ENCODE results near the gene B4GALT3.
A peak's percentile ranks its signal among the peaks of the same experiment; 100 is the strongest.
"Not testable (repeated sequence)": the region's sequence is repeated elsewhere in the genome, so short reads cannot be mapped to it uniquely, and the experiment has no call there.

The B4GALT3 gene

DNA sequence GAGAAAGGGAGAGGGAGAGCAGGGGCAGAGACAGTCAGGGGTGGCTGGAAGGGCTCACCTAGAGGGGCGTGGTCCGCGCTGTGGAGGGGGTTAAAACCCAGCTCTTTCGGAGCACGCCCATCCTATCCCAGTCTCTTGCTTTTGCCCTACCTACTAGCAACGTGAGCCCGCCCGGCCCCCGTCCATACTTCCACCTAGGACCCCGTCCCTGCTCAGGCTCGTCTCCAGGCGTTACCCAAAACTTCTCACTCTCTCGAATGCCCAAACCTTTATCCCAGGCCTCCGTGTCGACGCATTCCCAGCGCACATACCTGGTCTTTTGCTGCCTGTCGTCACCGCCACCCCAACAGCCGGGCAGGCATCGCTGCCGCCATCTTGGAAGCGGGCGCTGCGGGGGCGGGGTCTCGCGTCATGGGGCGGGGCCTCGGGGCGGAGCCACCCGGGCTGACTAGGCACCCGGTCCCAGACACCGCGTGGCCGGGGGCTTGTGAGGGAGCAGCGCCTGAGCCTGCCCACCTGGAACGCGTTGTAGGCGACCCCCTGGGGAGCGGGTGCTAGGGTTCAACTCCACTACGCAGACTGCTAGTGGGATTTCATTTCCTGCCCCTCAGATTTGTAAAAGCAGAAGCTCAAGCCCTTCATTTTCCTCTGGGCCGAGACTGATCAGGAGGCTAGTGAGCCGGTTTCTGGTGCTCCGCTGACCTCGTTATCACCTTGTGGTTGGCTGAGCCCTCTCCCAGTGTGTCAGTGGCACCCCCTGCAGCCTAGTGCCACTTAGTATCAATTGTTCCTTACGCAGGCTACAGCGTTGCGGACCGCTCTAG, at the start of gene B4GALT3:
Gene B4GALT3 (minus strand): TSS at position 396 of the 824 bp plus-strand sequence. CDS start 1,447 bp downstream, outside the sequence.
- DNase-seq: peak; percentile 83

DNA sequence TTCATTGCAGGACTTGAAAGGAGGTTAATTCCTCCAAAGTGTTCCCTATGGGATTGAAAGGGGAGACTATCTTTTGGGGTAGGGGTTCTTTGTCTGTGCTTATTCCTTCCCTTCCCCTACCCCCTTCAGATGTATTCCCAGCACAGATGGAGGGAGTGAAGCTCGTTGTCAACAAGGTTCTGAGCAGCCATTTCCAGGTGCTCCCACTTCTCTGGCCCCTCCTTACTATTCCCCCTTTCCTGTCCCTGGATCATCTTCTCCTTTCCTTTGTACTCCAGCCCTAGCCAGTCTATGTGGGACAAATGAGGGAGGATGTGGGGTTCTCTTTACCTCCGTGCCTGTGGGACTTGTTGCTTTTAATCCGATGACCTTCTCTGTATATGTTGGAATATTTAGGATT, 49.5 kb upstream of the B4GALT3 start:
- DNase-seq: no peak

DNA sequence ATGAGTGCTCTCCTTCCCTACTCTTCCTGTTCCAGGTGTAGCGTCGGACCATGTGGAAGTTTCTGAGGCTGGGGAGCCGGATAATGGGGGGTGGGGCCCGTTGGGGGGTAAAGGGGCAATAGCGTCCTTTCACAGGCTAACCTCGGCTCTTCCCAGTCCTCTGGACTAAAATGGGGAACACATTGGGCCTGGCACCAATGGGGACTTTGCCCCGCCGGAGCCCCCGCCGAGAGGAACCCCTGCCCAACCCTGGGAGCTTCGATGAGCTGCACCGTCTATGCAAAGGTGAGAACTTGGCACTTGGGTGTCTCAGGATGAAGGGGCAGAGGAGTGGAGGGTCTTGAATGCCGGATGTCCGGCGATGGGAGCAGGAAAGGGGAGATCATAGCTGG, 49.0 kb upstream of the B4GALT3 start:
- no peak for DNase-seq

DNA sequence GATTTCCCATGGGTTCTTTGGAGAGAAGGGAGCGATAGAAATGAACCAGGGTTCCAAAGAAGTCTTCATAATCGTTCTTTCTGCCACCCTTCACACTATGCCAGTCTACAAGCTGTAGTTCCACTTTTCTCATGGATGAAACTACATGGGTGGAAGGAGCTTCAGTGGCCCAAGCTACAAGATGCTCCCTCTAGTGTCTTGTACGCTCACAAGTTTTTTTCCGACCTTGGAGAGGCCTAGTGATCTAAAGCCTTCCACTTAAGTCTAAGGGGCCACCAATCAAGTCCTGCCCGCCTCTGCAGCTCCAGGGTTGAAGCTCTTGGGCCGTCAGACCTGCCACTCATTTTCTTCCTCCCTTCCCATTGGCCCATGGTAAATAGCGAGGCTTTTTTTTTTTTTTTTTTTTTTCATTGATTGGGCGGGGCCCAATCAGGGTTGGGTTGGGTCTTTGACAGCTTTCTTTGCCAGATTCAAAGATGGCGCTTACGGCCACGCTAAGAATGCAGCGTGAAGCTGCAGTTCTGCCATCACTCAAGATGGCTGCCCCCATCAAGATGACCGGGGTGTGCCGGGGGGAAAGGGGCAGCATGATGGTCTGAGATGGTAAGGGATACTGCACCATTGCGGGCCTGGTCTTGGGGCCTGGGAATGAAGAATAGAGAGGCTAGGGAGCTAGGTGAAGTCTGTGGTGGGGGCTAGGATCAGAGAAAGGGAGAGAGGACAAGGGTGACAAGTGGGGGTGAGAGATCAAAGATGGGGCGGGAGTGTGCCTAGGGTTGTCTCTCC, 48.4 kb upstream of the B4GALT3 start, which contains the start of gene TOMM40L:
Gene TOMM40L (plus strand): TSS at position 527 of the 786 bp plus-strand sequence. CDS start 430 bp downstream, outside the sequence.
- DNase-seq: peak; percentile 100

DNA sequence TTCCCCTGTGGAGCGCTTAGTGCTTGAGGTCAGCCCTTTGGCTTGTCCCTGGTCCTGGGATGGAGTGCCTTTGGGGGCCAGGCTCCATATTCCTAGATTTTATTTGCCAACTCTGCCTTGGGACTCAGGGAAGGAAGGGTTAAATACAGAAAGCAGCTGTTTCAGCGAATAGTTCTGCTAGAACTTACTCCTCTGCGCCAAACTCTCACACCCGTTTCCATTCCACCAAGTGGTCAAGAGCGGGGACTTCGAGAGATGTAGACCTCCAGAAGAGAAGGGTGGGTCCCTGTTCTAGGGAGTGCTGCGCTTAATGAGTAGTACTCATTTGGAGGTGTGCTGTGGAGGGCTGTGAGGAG, 47.8 kb upstream of the B4GALT3 start:
- DNase-seq: no peak

DNA sequence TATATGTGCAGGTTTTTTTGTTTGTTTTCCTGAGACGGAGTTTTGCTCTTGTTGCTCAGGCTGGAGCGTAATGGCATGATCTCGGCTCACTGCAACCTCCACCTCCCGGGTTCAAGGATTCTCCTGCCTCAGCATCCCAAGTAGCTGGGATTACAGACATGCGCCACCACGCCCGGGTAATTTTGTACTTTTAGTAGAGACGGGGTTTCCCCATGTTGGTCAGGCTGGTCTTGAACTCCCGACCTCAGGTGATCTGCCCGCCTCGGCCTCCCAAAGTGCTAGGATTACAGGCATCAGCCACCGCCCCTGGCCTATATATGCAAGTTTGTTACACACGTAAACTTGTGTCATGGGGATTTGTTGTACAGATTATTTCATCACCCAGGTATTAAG, 47.4 kb upstream of the B4GALT3 start:
- not testable (repeated sequence) for DNase-seq

DNA sequence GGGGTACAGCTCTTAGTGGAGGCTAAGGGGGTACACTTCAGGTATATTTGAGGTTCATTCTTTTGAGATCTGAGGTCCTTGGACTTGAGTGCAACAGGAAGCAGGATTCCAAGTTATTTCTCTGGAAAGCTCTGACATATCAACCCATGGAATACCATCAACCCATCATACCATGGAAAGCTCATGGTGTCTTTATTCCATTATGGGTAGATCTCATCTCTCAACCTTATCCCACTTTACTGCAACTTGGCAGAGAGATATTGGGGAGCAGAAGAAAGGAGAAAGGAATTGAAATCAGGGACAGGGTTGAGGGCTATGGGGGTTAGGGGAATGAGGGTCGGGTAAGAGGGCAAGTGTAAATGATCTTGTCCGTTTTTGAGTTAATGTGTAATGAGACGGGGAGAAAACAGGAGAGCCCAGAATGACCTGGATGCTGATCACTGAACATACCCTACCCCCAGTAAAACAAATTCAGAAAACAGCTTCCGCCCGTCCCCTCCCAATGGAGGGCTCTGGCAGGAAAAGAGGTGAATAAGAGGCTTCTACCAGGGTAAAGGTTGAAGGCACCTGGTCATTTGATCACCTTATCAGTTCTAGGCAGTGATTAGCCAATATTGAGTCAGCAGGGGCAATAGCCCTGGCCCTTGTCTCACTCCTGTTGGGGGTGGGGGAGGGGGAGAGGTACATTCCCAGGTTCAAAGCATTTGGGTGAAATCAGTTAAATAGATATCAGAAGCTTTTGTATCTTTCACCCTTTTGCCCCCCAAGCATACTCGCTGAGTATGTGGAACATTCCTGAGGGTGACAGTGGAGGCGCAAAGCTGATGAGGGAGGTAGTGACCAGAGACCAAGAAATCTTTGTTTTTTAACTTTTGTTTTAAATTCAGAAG, 46.7 kb upstream of the B4GALT3 start:
- no peak for DNase-seq

DNA sequence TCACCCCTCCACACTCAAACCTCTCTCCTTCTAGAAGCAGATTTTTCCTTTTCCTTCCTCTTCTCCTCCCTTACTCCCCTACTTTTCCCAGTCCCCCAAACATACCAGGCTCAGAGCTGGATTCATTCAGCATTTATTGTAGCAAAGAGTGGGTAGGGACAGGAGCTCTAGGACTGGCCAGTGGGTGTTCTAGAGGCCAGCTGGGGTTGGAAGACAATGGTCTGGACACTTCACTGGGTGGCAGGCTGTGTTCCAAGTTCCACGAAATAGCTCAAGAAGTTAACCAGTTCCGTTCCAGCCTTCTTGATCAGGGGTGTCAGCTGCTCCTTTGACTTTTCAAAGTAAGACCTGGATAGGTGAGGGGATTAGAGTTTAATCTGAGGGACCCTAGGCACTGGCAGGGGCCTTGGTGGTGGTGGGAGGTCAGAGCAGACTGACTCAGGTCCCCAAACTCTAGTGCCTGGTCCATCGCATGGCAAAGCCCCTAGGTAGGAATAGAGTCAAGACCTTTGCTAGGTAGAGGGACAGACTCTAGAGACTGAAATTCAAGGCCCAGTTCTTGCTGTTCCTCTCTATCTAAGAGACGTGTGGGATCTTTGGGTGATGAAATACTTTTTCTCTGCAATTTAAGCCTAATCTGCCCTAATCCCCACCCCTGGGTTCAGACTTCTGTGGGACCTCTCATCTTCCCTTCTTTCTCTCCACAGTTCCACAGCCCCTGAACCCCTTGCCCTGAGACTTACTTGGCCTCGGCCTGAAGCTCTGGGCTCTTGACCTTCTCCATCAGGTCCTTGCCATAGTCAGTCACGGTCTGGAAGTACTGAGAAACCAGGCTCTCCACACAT, 45.1 kb upstream of the B4GALT3 start:
- DNase-seq: no peak

DNA sequence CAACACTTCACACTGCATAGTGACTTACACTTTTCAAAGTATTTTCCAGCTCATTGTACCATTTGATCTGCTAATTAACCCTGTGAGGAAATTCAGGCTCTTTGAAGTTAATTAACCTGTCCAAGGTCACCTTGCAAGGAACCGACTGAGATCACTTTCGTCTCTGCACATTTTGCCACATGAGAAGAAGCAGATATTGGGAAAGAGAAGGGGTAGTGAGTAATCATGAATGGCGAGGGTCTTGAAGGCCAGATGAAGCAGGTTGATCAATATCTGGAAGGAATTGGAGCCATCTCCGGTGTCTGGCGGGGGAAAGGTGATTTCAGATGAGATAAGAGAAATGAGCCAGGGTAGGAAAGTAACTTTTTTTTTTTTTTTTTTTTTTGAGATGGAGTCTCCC, 42.7 kb upstream of the B4GALT3 start:
- no peak for DNase-seq

DNA sequence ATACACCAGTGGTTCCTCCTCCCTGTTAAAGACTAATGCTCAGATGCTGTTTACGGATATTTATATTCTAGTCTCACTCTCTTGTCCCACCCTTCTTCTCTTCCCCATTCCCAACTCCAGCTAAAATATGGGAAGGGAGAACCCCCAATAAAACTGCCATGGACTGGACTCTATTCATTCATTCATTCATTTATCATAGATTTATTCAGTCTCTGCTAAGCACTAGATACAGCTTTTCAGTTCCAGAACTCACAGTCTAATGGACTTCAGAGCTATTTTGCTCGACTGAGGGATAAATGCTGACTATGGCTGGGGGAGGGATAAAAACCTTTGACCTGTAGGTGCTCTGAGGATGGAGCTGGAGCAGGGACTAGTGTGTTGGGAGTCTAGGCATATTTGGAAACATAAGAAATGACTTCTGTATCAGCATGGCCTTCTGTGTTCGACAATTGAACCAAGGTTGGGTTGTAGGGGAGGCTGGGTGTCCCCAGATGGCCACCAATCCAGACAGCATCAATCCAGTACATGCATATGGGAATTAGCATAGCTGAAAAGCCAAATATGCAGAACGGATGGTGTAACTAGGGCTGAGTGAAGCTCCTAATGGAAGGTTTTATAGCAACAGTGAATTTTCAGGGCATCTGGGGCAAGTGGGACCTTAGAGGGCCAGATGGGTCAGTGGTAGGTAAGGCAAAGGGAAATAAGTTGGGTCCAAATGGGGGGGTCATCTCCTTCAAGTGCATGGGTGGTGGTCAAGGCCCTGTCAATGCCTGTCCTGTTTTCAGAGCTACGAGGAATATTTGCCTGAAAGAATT, 42.0 kb upstream of the B4GALT3 start:
- DNase-seq: no peak

DNA sequence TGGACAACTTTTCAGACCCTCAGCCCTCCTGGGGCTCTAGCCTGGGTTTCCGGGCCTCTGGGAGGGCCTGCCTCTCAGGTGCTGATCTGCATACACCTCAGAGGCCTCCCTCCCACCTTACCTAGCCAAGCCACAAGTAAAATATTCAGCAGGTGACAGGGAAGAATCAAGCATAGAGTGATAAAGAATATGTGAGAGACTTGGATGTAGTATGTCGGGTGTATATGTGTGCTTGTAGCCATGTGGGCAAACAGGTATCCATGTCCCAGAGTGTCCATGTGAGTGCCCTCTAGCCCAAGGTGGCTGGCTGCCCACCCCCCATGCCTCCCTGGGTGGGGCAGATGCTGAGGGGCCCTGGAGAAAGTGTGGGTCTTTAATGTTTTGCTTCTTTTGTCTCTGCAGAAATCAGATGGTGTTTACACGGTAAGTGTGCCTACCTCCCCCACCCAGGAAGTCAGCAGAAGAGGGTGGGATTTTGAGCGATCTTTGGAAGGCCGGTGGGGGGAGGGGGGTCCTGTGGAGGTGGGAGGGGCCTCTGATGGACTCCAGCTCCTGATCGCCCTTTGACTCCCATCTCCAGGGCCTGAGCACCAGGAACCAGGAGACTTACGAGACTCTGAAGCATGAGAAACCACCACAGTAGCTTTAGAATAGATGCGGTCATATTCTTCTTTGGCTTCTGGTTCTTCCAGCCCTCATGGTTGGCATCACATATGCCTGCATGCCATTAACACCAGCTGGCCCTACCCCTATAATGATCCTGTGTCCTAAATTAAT, 41.2 kb upstream of the B4GALT3 start:
- no peak for DNase-seq

DNA sequence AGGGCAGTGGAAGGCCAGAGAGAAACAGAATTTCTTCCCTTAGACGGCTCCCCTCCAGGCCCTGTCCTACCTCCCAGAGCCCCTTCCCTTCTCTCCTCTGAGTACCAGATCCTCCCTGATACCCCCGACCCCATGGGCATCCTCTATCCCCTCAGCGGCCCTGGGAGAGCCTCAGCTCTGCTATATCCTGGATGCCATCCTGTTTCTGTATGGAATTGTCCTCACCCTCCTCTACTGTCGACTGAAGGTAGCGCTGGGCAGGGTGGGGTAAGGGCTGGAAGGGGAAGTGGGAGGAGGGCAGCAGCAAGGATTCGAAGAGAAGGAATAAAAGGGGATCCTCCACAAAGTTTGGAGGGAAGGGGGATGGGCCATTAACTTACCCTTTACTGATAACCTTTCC, 40.5 kb upstream of the B4GALT3 start:
- no peak for DNase-seq

DNA sequence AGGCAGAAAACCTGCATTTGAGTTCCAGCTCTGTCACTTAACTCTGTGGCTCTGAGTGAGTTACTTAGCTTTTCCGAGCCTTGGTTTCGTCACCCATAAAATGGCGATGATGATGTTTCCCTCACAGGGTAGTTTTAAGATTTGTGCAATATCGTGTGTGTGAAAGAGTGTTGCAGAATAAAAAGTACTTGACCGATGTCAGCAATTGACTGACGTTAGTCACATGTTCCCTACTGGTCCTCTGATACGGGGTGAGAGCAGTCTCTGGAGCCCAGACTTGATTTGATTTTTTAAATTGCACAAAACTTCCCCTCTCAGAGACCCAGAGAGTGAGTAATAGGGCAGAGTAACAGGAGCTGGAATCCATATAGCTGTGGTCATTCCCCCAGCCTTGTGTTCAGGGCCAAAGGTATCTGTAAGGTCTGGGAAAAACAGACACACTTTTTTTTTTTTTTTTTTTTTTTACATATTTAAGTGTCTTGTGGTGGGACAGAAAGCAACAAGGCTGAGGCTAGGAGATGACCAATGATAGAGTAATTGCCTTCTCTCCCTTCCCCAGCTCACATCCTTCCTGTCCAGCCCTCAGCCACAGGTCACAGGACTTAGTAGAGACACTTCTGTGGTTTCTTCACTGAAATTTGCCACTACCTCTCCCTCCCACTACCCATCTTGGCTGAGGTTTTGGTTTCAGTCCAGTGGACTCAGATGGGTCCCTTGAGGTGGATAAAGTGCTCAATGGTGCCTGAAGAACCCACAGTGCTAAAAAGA, 39.8 kb upstream of the B4GALT3 start:
- DNase-seq: no peak

DNA sequence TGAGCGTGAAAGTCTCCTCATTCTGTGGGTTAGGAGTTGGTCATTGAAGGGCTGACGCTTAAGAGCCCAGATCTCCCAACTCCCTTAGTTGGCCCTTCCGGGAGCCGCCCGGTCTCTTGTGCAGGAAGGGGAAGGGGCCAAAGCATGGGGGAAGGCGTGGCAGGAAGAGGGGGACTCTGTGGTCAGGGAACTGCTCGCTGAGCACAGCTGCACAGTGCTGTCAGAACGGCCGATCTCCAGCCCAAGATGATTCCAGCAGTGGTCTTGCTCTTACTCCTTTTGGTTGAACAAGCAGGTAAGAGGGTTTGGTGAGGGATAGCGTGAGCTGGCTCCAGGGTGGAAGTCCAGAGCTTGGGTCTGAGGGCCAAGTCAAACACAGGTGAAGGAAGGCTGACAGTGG, 37.8 kb upstream of the B4GALT3 start, which contains the start of gene FCER1G:
Gene FCER1G (plus strand): TSS at position 220 of the 400 bp plus-strand sequence. CDS start 27 bp downstream, at position 247.
- no peak for DNase-seq

DNA sequence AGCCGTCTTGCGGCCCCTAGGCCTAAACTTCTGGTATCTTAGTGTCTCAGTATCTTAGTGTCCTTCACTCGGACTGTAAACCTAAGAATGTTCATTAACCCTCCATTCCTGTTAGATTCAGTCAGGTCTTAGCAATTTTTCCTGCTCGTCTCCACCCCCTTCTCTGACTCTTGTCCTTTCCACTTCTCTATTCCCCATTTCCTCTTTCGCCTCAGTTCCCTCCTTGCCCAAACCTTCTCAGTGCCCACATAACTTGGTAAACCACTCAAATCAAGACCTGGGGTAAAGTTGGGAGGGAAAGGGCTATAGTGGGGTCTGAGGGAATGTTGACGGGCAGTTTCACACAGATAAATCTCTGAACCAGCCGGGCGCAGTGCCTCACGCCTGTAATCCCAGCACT, 37.1 kb upstream of the B4GALT3 start:
- no peak for DNase-seq

DNA sequence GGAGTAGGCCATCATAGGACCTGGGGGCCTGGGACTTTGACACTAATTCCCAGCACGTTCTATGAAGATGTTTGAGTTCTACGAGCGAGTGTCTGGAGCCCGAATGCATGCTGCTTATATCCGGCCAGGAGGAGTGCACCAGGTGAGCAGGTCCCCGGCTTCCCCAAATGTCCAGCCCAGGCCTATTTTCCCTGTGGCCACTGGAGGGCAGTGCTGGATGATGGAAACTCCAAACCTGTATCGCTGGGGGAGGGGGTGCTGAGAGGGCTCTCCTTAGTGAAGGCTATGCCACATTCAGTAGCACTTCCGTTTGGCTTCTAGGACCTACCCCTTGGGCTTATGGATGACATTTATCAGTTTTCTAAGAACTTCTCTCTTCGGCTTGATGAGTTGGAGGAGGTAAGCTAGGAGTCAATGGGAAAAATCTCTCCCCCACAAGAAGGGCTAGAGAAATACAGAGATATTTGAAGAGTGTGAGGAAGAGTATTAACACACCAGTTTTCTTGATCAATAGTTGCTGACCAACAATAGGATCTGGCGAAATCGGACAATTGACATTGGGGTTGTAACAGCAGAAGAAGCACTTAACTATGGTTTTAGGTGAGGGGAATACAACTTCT, 32.6 kb upstream of the B4GALT3 start:
- peak; percentile 59 for DNase-seq

DNA sequence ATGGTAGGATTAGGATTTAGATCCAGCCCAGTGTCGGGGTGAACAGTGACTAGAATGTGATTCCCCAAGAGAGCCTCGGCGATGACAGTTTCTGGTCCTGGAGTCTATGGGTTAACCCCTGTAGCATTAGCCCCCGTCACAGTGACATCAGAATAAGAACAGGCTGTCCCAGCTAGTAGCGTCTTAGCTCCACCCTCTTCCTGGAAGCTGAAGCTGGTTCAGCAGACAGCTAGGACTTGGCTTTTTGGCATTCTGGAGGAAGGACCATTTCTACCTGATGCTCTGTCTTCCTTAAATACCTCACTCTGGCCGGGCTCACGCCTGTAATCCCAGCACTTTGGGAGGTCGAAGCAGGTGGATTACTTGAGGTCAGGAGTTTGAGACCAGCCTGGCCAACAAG, 29.9 kb upstream of the B4GALT3 start:
- no peak for DNase-seq

DNA sequence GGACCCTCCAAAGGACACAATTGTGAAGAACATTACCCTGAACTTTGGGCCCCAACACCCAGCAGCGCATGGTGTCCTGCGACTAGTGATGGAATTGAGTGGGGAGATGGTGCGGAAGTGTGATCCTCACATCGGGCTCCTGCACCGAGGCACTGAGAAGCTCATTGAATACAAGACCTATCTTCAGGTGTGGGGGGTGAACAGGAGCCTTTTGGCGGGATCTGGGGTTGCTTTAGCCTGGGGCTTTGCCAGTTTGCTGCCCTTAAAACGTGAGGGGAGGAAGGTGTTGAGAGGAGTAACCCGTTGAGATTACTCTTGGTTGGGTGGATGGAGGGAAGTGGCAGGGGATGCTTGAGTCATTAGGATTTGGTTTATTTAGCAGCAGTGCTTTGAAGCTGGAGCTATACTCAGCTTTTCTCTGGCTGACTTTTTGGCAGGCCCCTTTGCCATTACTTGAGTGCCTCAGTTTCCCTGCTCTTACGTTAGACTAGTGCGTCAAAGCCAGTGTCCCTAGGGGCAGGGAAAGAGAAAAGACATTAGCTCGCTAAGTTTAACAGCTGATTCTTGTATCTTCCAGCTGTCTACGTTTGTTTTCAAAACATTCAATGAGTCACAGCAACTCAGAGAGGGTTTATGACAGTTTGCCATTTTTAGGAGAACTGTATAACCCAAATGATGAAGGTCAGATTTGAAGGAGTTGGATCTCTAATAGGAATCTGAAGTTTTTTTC, 29.3 kb upstream of the B4GALT3 start:
- DNase-seq: no peak
